HepG2 (cell line): ENCODE measurements around the gene ARHGEF26.

Experiments
- ELF3 ChIP-seq: IDR thresholded peaks from 2 replicates; pipeline ENCODE4 v1.6.1; 2016; ENCODE audit warnings: missing genetic modification reagents, missing compliant biosample characterization
- GLI4 ChIP-seq: sonication (generic); formaldehyde crosslinking; IDR thresholded peaks from 2 replicates; pipeline ENCODE4 v1.5.1; 2020; ENCODE audit warnings: missing genetic modification reagents, mild to moderate bottlenecking, moderate library complexity, borderline replicate concordance
- SIN3B ChIP-seq: fragments of 150-350 bp; IDR thresholded peaks from 2 replicates; pipeline ENCODE4 v1.6.1; 2014; ENCODE audit warnings: low read length
- SUZ12 ChIP-seq: fragments of 150-350 bp; IDR thresholded peaks from 2 replicates; pipeline ENCODE4 v1.6.1; 2014; ENCODE audit warnings: low read depth, low read length
- ZFP37 ChIP-seq: sonication (generic); formaldehyde crosslinking; IDR thresholded peaks from 2 replicates; pipeline ENCODE4 v1.4.0; 2020; ENCODE audit warnings: missing genetic modification reagents, borderline replicate concordance
- ZNF260 ChIP-seq: sonication (generic); formaldehyde crosslinking; IDR thresholded peaks from 2 replicates; pipeline ENCODE4 v1.4.0; 2020; ENCODE audit warnings: missing genetic modification reagents, low read depth, mild to moderate bottlenecking, borderline replicate concordance

DNA sequence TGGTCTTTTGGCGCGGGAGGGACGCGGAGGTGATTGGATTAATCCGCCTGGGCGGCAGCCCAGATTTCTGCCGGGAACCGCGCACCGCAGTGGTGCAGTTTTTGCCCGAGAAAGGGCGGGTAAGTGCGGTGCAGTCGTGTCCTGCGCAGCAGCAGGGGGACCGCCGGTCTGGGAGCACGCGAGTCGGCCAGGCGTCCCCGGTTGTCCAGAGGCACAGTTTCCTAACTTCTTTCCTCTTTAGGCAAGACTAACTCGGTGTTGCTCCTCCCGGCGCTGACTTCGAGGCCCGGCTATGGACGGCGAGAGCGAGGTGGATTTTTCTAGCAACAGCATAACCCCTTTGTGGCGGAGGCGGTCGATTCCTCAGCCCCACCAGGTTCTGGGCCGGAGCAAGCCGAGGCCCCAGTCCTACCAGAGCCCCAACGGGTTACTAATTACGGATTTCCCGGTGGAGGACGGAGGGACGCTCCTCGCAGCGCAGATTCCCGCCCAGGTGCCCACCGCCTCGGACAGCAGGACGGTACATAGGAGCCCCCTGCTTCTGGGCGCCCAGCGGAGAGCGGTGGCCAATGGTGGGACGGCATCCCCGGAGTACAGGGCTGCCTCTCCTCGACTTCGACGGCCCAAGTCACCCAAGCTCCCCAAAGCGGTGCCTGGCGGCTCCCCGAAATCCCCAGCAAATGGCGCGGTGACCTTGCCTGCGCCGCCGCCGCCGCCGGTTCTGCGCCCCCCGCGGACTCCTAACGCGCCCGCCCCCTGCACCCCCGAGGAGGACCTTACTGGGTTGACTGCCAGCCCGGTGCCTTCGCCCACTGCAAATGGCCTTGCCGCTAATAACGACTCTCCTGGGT is 736 bp downstream of the ARHGEF26 start:
- TF ChIP-seq GLI4: no peak
- TF ChIP-seq SIN3B: no peak
- no peak for TF ChIP-seq ZNF260 (CRISPR knock-in tag)
- TF ChIP-seq SUZ12: no peak
- TF ChIP-seq ZFP37: no peak
- TF ChIP-seq ELF3 (CRISPR knock-in tag): no peak
